ENCODE measurements around the gene STK10. TPM values are rescaled to one million over a fixed set of nuclear protein-coding genes. Genes with fewer than 3 reads are reported as not detected.

The STK10 gene
- total and polyA plus RNA-seq, 2 experiments from 2014 or later = 21.2 to 28.9 TPM

GRCh38 chr5:172123269-172123692, 64.7 kb downstream of the STK10 start:
- Histone ChIP-seq H3K4me2 (ENCODE audit: unreplicated experiment) (no peak overlapping the region), H3K27ac (peak overlapping the region; percentile 39; the same call in 1 of the 2 replicates), H3K79me2 (ENCODE audit: insufficient read depth) (peaks cover 52% of the 10 kb centered on the region), H3K9me2 (ENCODE audit: insufficient read depth) (no peaks in the 10 kb centered on the region), H3K9ac (no peak overlapping the region), H3K4me1 (ENCODE audit: insufficient read depth) (peaks cover 5% of the 10 kb centered on the region; the same call in 1 of the 2 replicates), H3K36me3 (ENCODE audit: low read depth) (peaks cover 10% of the 10 kb centered on the region; the same call in 1 of the 2 replicates), H3F3A (ENCODE audit: insufficient read depth) (no peaks in the 10 kb centered on the region), H3K9me3 (ENCODE audit: low read depth) (no peaks in the 10 kb centered on the region), H4K20me1 (ENCODE audit: insufficient read depth) (no peaks in the 10 kb centered on the region), H3K4me3 (no peak overlapping the region), H2AFZ (no peak overlapping the region), H3K27me3 (replicated peaks; ENCODE audit: insufficient read depth) (no peaks in the 10 kb centered on the region)
- in situ Hi-C loops (cut with MboI) = no loop called here
- TF ChIP-seq EZH2phosphoT487 (IDR thresholded peaks at IDR 0.05; ENCODE audit: insufficient read depth, low read depth) (no peak), EZH2 (IDR thresholded peaks at IDR 0.05; ENCODE audit: insufficient read depth, poor library complexity, severe bottlenecking) (no peak)
- peak; percentile 90 for DNase-seq
- WGBS, 2 experiments (ENCODE audit: low coverage in 1 of 2, low lambda C conversion rate in 2 of 2, missing lambda C conversion rate in 2 of 2) = 15 to 16% methylated on average over 4 of the region's 4 CpGs

- Histone ChIP-seq H3K36me3 (ENCODE audit: low read depth) (peaks cover 20% of the 10 kb centered on the region; the same call in 1 of the 2 replicates), H2AFZ (no peak overlapping the region), H4K20me1 (ENCODE audit: insufficient read depth) (no peaks in the 10 kb centered on the region), H3K4me2 (ENCODE audit: unreplicated experiment) (no peak overlapping the region), H3K79me2 (ENCODE audit: insufficient read depth) (peaks cover 32% of the 10 kb centered on the region), H3K27me3 (replicated peaks; ENCODE audit: insufficient read depth) (no peaks in the 10 kb centered on the region), H3K9me3 (ENCODE audit: low read depth) (no peaks in the 10 kb centered on the region), H3F3A (ENCODE audit: insufficient read depth) (no peaks in the 10 kb centered on the region), H3K4me3 (no peak overlapping the region), H3K9ac (no peak overlapping the region), H3K27ac (no peak overlapping the region), H3K9me2 (ENCODE audit: insufficient read depth) (no peaks in the 10 kb centered on the region), H3K4me1 (ENCODE audit: insufficient read depth) (peaks cover 5% of the 10 kb centered on the region; the same call in 1 of the 2 replicates)
- in situ Hi-C loops (cut with MboI) = no loop called here
- TF ChIP-seq EZH2phosphoT487 (IDR thresholded peaks at IDR 0.05; ENCODE audit: insufficient read depth, low read depth) (no peak), EZH2 (IDR thresholded peaks at IDR 0.05; ENCODE audit: insufficient read depth, poor library complexity, severe bottlenecking) (no peak)
- no peak for DNase-seq
- 94% methylated on average over 11 to 12 of the region's 12 CpGs for WGBS, 2 experiments (ENCODE audit: low coverage in 1 of 2, low lambda C conversion rate in 2 of 2, missing lambda C conversion rate in 2 of 2)
These were observed 67.9 kb downstream of the STK10 start for GRCh38 chr5:172119921-172120688.

- 93 to 94% methylated on average over 11 of the region's 11 CpGs for WGBS, 2 experiments (ENCODE audit: low coverage in 1 of 2, low lambda C conversion rate in 2 of 2, missing lambda C conversion rate in 2 of 2)
- in situ Hi-C loops (cut with MboI) = no loop called here
These were observed 69.1 kb downstream of the STK10 start for GRCh38 chr5:172118891-172119290.

GRCh38 chr5:172117977-172118701, 69.9 kb downstream of the STK10 start:
- Histone ChIP-seq H3K27ac (no peak overlapping the region), H3K79me2 (ENCODE audit: insufficient read depth) (peaks cover 18% of the 10 kb centered on the region; the same call in 1 of the 2 replicates), H3K4me2 (ENCODE audit: unreplicated experiment) (no peak overlapping the region), H3F3A (ENCODE audit: insufficient read depth) (no peaks in the 10 kb centered on the region), H3K9me3 (ENCODE audit: low read depth) (no peaks in the 10 kb centered on the region), H4K20me1 (ENCODE audit: insufficient read depth) (no peaks in the 10 kb centered on the region), H3K27me3 (replicated peaks; ENCODE audit: insufficient read depth) (no peaks in the 10 kb centered on the region), H2AFZ (no peak overlapping the region), H3K9me2 (ENCODE audit: insufficient read depth) (no peaks in the 10 kb centered on the region), H3K9ac (no peak overlapping the region), H3K36me3 (ENCODE audit: low read depth) (peaks cover 12% of the 10 kb centered on the region; the same call in 1 of the 2 replicates), H3K4me1 (ENCODE audit: insufficient read depth) (no peaks in the 10 kb centered on the region; the same call in 1 of the 2 replicates), H3K4me3 (no peak overlapping the region)
- in situ Hi-C loops (cut with MboI) = no loop called here
- WGBS, 2 experiments (ENCODE audit: low coverage in 1 of 2, low lambda C conversion rate in 2 of 2, missing lambda C conversion rate in 2 of 2) = 79 to 80% methylated on average over 9 of the region's 9 CpGs
- TF ChIP-seq EZH2phosphoT487 (IDR thresholded peaks at IDR 0.05; ENCODE audit: insufficient read depth, low read depth) = no peak
- no peak for TF ChIP-seq EZH2 (IDR thresholded peaks at IDR 0.05; ENCODE audit: insufficient read depth, poor library complexity, severe bottlenecking)
- no peak for DNase-seq

More at GRCh38 chr5:172118891-172119290, 69.1 kb downstream of the STK10 start:
- Histone ChIP-seq H4K20me1 (ENCODE audit: insufficient read depth) (no peaks in the 10 kb centered on the region), H3K4me1 (ENCODE audit: insufficient read depth) (peaks cover 5% of the 10 kb centered on the region; the same call in 1 of the 2 replicates), H3K4me3 (no peak overlapping the region), H3K27me3 (replicated peaks; ENCODE audit: insufficient read depth) (no peaks in the 10 kb centered on the region), H3F3A (ENCODE audit: insufficient read depth) (no peaks in the 10 kb centered on the region), H3K9me2 (ENCODE audit: insufficient read depth) (no peaks in the 10 kb centered on the region), H3K4me2 (ENCODE audit: unreplicated experiment) (no peak overlapping the region), H2AFZ (no peak overlapping the region), H3K36me3 (ENCODE audit: low read depth) (peaks cover 10% of the 10 kb centered on the region; the same call in 1 of the 2 replicates), H3K9me3 (ENCODE audit: low read depth) (no peaks in the 10 kb centered on the region), H3K27ac (no peak overlapping the region), H3K79me2 (ENCODE audit: insufficient read depth) (peaks cover 22% of the 10 kb centered on the region), H3K9ac (no peak overlapping the region)
- DNase-seq = no peak
- TF ChIP-seq EZH2phosphoT487 (IDR thresholded peaks at IDR 0.05; ENCODE audit: insufficient read depth, low read depth) (no peak), EZH2 (IDR thresholded peaks at IDR 0.05; ENCODE audit: insufficient read depth, poor library complexity, severe bottlenecking) (no peak)
